Spinal cord (tissue), 4 donors: ENCODE measurements around the gene RAB29. TPM values are rescaled to one million over a fixed set of nuclear protein-coding genes. Genes with fewer than 3 reads are reported as not detected.

Experiments used
- polyA plus RNA-seq, 2 donors: library from polyadenylated mRNA; unstranded; fragments of 120-200 nt; gene quantifications; one replicate each; pipeline ENCODE4 v1.2.1, GENCODE V29; 2013; ENCODE audit not compliant: insufficient read length in 2 of 2
- small RNA-seq: library from RNA; depleted of rRNA; stranded (forward); fragments of <200 nt; gene quantifications from one replicate; pipeline ENCODE3, GENCODE V24; 2014; ENCODE audit warnings: low replicate concordance
- total RNA-seq, 2 donors: library from RNA; depleted of rRNA in 1 of 2; stranded (reverse); fragments of 120-200 nt in 1 of 2; fragments of >200 nt in 1 of 2; gene quantifications; one replicate each; pipeline versions ENCODE4 v1.2.3 to v1.2.4, GENCODE V29; 2013 to 2014

Gene RAB29
- total and polyA plus RNA-seq, 4 donors: 9.3 to 19.8 (median 12.3) TPM

Small RNAs within 50 kb of the gene (small RNA-seq; reads per million reads assigned to genes)
- gene RF00139: not detected

Other genes starting within 250 kb of the RAB29 start
- 10 to 100 TPM; 19.4 to 23.9 TPM for gene ELK4, start 143.5 kb downstream of the RAB29 start, total RNA-seq
- 10 to 100 TPM; 11.9 to 12.6 TPM for gene ELK4, start 143.5 kb downstream of the RAB29 start, polyA plus RNA-seq
- gene SLC45A3, start 95.0 kb downstream of the RAB29 start, total RNA-seq: 1 to 10 TPM; 6.5 to 9.5 TPM
- 1 to 10 TPM; 6.3 to 6.7 TPM for gene SLC45A3, start 95.0 kb downstream of the RAB29 start, polyA plus RNA-seq
- 100 to 1,000 TPM; 254 to 260 TPM for gene NUCKS1, start 25.3 kb downstream of the RAB29 start, total RNA-seq
- gene NUCKS1, start 25.3 kb downstream of the RAB29 start, polyA plus RNA-seq: 100 to 1,000 TPM; 185 to 256 TPM
- gene SLC41A1, start 37.7 kb upstream of the RAB29 start, total RNA-seq: 100 to 1,000 TPM in 1 of 2 donors, 10 to 100 TPM in 1; 28.2 to 131 TPM
- 10 to 100 TPM; 59.5 to 76.7 TPM for gene SLC41A1, start 37.7 kb upstream of the RAB29 start, polyA plus RNA-seq
- under 1 TPM; 0.69 to 0.99 TPM for gene PM20D1, start 74.7 kb upstream of the RAB29 start, total RNA-seq
- gene PM20D1, start 74.7 kb upstream of the RAB29 start, polyA plus RNA-seq: under 1 TPM in 1 of 2 donors, not detected in 1; 0.68 TPM
- under 1 TPM; 0.06 to 0.30 TPM for gene SLC26A9, start 168.0 kb upstream of the RAB29 start, total RNA-seq
- gene SLC26A9, start 168.0 kb upstream of the RAB29 start, polyA plus RNA-seq: under 1 TPM; 0.21 to 0.29 TPM
- gene RAB7B, start 227.9 kb upstream of the RAB29 start, total RNA-seq: 1 to 10 TPM; 5.4 to 6.1 TPM
- 1 to 10 TPM; 7.1 to 7.5 TPM for gene RAB7B, start 227.9 kb upstream of the RAB29 start, polyA plus RNA-seq
- under 1 TPM; 0.20 to 0.28 TPM for gene CTSE, start 248.4 kb upstream of the RAB29 start, total RNA-seq
- gene CTSE, start 248.4 kb upstream of the RAB29 start, polyA plus RNA-seq: under 1 TPM in 1 of 2 donors, not detected in 1; 0.18 TPM